Endothelial cell of umbilical vein (primary cell): ENCODE measurements around the gene TMPRSS9. TPM values are rescaled to one million over a fixed set of nuclear protein-coding genes. Genes with fewer than 3 reads are reported as not detected.

Experiments
- BruUV-seq: library from RNA; stranded (reverse); fragments of 400-500 nt; replicated peaks from 2 replicates; lab custom pipeline; 2021; lab: Mats Ljungman, UMichigan
- CTCF ChIA-PET: fragments of 300-600, 350-600 bp; sonication (Branson Sonifier 250); formaldehyde crosslinking; loops from one replicate; lab custom pipeline; 2021; ENCODE audit warnings: antibody characterized with exemption, inconsistent platforms; lab: Charles Lee
- POLR2A ChIA-PET: fragments of 300-600, 350-600 bp; sonication (Branson Sonifier 250); formaldehyde crosslinking; loops from one replicate; lab custom pipeline; 2021; ENCODE audit warnings: antibody characterized with exemption, inconsistent platforms; lab: Charles Lee
- DNase-seq: peaks from one replicate; pipeline ENCODE4 v3.0.0-alpha.2; 2011; ENCODE audit warnings: low read depth, low spot score
- FAIRE-seq: peaks from 2 replicates; lab custom pipeline; 2011; peaks lifted over from hg19 to GRCh38; lab: Jason Lieb, UNC
- H2AFZ ChIP-seq: 2 replicates; pipeline ENCODE4 v1.6.0; 2012; ENCODE audit warnings: low read depth, low read length, control low read depth, inconsistent platforms
- H3K27ac ChIP-seq: 2 replicates; pipeline ENCODE4 v1.5.1; 2011; ENCODE audit warnings: low read depth, mild to moderate bottlenecking, control low read depth, low read length, moderate library complexity; ENCODE audit not compliant: insufficient read depth
- H3K27me3 ChIP-seq, 2 experiments: 2 replicates each; pipeline versions ENCODE4 v1.6.0 to v1.6.1; 2011; ENCODE audit warnings: low read length in 2 of 2, mixed read lengths in 1 of 2; ENCODE audit not compliant: control insufficient read depth in 2 of 2, insufficient read depth in 2 of 2
- H3K36me3 ChIP-seq, 2 experiments: 2 replicates in 1 of 2; 3 replicates in 1 of 2; pipeline ENCODE4 v1.5.1; 2011; ENCODE audit warnings: low read length in 2 of 2, mild to moderate bottlenecking in 1 of 2, moderate library complexity in 1 of 2; ENCODE audit not compliant: control insufficient read depth in 2 of 2, insufficient read depth in 2 of 2; ENCODE audit errors: extremely low read depth in 1 of 2
- H3K4me1 ChIP-seq: 3 replicates; pipeline ENCODE4 v1.5.1; 2011; ENCODE audit warnings: mild to moderate bottlenecking, low read length; ENCODE audit not compliant: control insufficient read depth, insufficient read depth; ENCODE audit errors: extremely low read depth
- H3K4me2 ChIP-seq: 2 replicates; pipeline ENCODE4 v1.6.1; 2011; ENCODE audit warnings: low read length, control low read depth, mixed read lengths; ENCODE audit not compliant: insufficient read depth
- H3K4me3 ChIP-seq, 3 experiments: fragments of 200-600 bp in 1 of 3; sonication (generic), shearing (Covaris generic) in 1 of 3; replicated peaks in 1 of 3; 2 replicates each; pipeline ENCODE4 v1.5.1; 2011 to 2016; ENCODE audit warnings: control low read depth in 3 of 3, low read length in 3 of 3, mild to moderate bottlenecking in 2 of 3, inconsistent platforms in 1 of 3, low read depth in 1 of 3, moderate library complexity in 1 of 3; ENCODE audit not compliant: insufficient read depth in 1 of 3
- H3K79me2 ChIP-seq: 2 replicates; pipeline ENCODE4 v1.6.0; 2012; ENCODE audit warnings: low read length, inconsistent platforms; ENCODE audit not compliant: control insufficient read depth, insufficient read depth
- H3K9ac ChIP-seq: replicated peaks from 2 replicates; pipeline ENCODE3; 2011; ENCODE audit warnings: low read length, control low read depth; ENCODE audit not compliant: insufficient read depth; ENCODE audit errors: extremely low read depth
- H3K9me1 ChIP-seq: replicated peaks from 3 replicates; pipeline ENCODE4 v1.6.0; 2011; ENCODE audit warnings: mild to moderate bottlenecking, low read length; ENCODE audit not compliant: control insufficient read depth, insufficient read depth; ENCODE audit errors: extremely low read depth
- H3K9me3 ChIP-seq: replicated peaks from 2 replicates; pipeline ENCODE4 v1.5.1; 2012; ENCODE audit warnings: low read length, inconsistent platforms; ENCODE audit not compliant: control insufficient read depth, insufficient read depth
- H4K20me1 ChIP-seq: replicated peaks from 2 replicates; pipeline ENCODE3; 2011; ENCODE audit warnings: mild to moderate bottlenecking, low read length; ENCODE audit not compliant: control insufficient read depth, insufficient read depth; ENCODE audit errors: extremely low read depth
- EZH2 ChIP-seq: IDR thresholded peaks from 2 replicates; pipeline ENCODE4 v1.6.1; 2012; ENCODE audit warnings: borderline replicate concordance, low read depth, mild to moderate bottlenecking, moderate library complexity, low read length, inconsistent platforms; ENCODE audit not compliant: severe bottlenecking
- FOS ChIP-seq: IDR thresholded peaks from 2 replicates; pipeline ENCODE4 v1.6.1; 2011; ENCODE audit warnings: mild to moderate bottlenecking, low read length, moderate library complexity, borderline replicate concordance; ENCODE audit not compliant: insufficient read depth
- GATA2 ChIP-seq: IDR thresholded peaks from 2 replicates; pipeline ENCODE4 v1.7.0; 2011; ENCODE audit warnings: low read depth, mild to moderate bottlenecking, moderate library complexity, mixed read lengths, low read length; ENCODE audit not compliant: insufficient read length, insufficient read depth
- JUN ChIP-seq: IDR thresholded peaks from 2 replicates; pipeline ENCODE4 v1.6.1; 2011; ENCODE audit warnings: borderline replicate concordance, low read depth; ENCODE audit not compliant: insufficient read length, insufficient read depth
- MYC ChIP-seq: IDR thresholded peaks from one replicate; pipeline ENCODE4 v1.6.1; 2011; ENCODE audit warnings: mild to moderate bottlenecking, low read depth, low read length
- POLR2A ChIP-seq: IDR thresholded peaks from 2 replicates; pipeline ENCODE4 v1.6.1; 2012; ENCODE audit warnings: low read depth, mild to moderate bottlenecking, control low read depth, low read length
- POLR2AphosphoS5 ChIP-seq: IDR thresholded peaks from 2 replicates; pipeline ENCODE4 v1.6.1; 2012; ENCODE audit warnings: low read depth, mild to moderate bottlenecking, control low read depth, low read length, moderate library complexity; ENCODE audit not compliant: insufficient read depth
- dilution Hi-C: fragments of 300-500 bp; cut with MboI; formaldehyde crosslinking; loops from one replicate; pipeline ENCODE4 v1.15.0; 2019; ENCODE audit warnings: low sequenced_read_pairs; ENCODE audit not compliant: extremely low pct_ligation_motif_present
- intact Hi-C: fragments of 100-400 bp; cut with micrococcal nuclease; formaldehyde crosslinking; loops from one replicate; pipeline ENCODE4 v1.10.0; 2022
- polyA plus RNA-seq, 4 experiments: library from polyadenylated mRNA; depleted of rRNA in 3 of 4; stranded (reverse) in 3 of 4; unstranded in 1 of 4; fragments of >200 nt; gene quantifications; 2 replicates each; pipeline versions ENCODE4 v1.2.1 to v1.2.3, GENCODE V29; 2011 to 2012; ENCODE audit warnings: missing spikeins in 1 of 4
- total RNA-seq: library from RNA; stranded (reverse); gene quantifications from 2 replicates; pipeline ENCODE4 v1.2.3, GENCODE V29; 2021
- TF ChIP-seq, protein P1 (sequence below): IDR thresholded peaks from 2 replicates; pipeline ENCODE4 v1.6.1; 2011; ENCODE audit not compliant: insufficient read depth, insufficient read length
- TF ChIP-seq, protein P2 (sequence below), 2 donors: IDR thresholded peaks; 1 replicate in 1 of 2; 2 replicates in 1 of 2; pipeline ENCODE4 v1.5.1; 2011; ENCODE audit warnings: low read length in 2 of 2, mild to moderate bottlenecking in 2 of 2, moderate library complexity in 2 of 2, control low read depth in 1 of 2, inconsistent platforms in 1 of 2, low read depth in 1 of 2; ENCODE audit not compliant: insufficient read depth in 1 of 2; ENCODE audit errors: extremely low read depth in 1 of 2

TMPRSS9 gene
- total and polyA plus RNA-seq, 2 donors (not counting 3 experiments of a cell fraction or from before 2014, with no cell fraction given): not detected

DNA sequence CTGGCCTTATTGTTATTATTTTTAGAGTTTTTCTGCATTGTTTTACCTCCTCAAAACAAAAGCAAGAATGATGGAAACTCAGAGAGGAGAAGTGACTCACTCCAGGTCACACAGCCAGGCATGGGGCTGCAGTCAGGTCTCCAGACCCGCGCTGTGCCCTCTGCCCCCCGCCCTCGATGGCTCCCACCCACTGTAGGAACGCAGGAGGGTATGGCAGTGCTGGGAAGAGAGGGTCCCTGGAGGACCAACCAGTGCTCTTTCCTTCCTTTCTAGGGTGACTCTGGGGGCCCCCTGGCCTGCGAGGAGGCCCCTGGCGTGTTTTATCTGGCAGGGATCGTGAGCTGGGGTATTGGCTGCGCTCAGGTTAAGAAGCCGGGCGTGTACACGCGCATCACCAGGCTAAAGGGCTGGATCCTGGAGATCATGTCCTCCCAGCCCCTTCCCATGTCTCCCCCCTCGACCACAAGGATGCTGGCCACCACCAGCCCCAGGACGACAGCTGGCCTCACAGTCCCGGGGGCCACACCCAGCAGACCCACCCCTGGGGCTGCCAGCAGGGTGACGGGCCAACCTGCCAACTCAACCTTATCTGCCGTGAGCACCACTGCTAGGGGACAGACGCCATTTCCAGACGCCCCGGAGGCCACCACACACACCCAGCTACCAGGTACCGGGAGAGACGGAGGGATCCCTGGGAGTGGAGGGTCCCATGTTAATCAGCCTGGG, 61.7 kb downstream of the TMPRSS9 start:
- dilution Hi-C loops (no loop called here), intact Hi-C loops (no loop called here)
- no TSS peak for BruUV-seq
- H3K36me3 ChIP-seq: peaks cover 0 to under 1% of the 10 kb centered on the region in 2 experiments
- H3K4me1 ChIP-seq: peaks cover 14% of the 10 kb centered on the region
- H3K9me3 ChIP-seq: no peaks in the 10 kb centered on the region
- H4K20me1 ChIP-seq: no peaks in the 10 kb centered on the region
- no peaks in the 10 kb centered on the region for H3K9me1 ChIP-seq
- peaks cover 26% of the 10 kb centered on the region for H3K79me2 ChIP-seq
- POLR2A ChIA-PET: no interaction called here
- DNase-seq (no peak), FAIRE-seq (no peak)
- H3K4me2 ChIP-seq: no peak overlapping the region
- no peak overlapping the region for H3K9ac ChIP-seq
- CTCF ChIA-PET: no interaction called here
- no peak overlapping the region for H2AFZ ChIP-seq
- TF ChIP-seq GATA2: no peak
- TF ChIP-seq FOS: no peak
- no peak for TF ChIP-seq MYC
- TF ChIP-seq, protein P1, sequence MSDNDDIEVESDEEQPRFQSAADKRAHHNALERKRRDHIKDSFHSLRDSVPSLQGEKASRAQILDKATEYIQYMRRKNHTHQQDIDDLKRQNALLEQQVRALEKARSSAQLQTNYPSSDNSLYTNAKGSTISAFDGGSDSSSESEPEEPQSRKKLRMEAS: no peak
- H3K27me3 ChIP-seq: no peaks in the 10 kb centered on the region
- no peak overlapping the region for H3K27ac ChIP-seq
- no peak overlapping the region for H3K4me3 ChIP-seq

DNA sequence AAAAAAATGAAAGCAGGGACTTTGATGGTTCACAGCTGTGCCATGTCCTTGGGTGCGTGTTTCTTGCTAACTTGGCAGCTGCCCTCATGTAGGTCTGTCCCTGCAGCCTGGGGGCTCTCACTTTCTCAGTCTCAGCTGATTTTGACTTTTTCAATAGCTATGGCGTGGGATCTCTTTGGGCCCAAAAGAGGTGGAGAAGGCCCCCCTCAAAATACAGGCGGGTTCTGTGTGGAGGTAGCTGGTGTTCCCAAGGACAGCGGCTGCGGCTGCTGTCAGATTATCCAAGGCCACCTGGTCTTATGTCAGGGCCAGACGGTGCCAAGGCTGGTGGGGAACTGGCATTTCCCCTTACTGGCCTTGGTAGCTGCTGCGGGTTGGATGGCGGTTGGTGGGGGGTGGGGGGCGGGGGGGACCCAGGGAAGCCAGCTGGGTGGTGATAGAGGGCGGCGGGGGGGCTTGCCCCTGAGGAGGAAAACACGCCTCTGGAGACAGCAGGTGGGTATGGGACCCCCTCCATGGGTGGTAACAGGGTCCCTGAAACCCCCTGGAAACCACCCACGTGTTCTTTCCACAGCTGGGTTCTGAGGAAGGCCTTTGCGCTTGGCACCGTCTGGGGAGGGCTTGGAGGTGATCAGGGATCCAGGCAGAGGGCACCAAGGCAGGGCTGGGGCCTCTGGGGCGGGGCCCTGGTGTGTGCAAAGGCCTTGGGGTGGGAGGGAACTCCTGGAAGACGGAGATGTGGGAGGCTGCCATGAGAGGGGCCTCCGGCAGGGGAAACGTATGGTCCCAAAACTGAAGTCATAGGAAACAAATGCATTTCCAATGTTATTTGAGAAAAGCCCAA, 63.2 kb downstream of the TMPRSS9 start:
- dilution Hi-C loops: no loop called here
- POLR2A ChIA-PET: interaction anchor here (0.6 to 0.7 kb wide), 2 partner anchors 119 to 184 kb away, joined by 3 to 6 read pairs; no protein-coding TSS in a partner anchor

More for the DNA sequence above, 63.2 kb downstream of the TMPRSS9 start:
- CTCF ChIA-PET: interaction anchor here (0.7 to 1.0 kb wide), 2 partner anchors 188 to 214 kb away, joined by 3 to 7 read pairs; no protein-coding TSS in a partner anchor
- Histone ChIP-seq H3K9ac (no peak overlapping the region), H4K20me1 (no peaks in the 10 kb centered on the region), H3K79me2 (peaks cover 31% of the 10 kb centered on the region), H3K4me1 (peaks cover 23% of the 10 kb centered on the region), H3K36me3 (no peaks in the 10 kb centered on the region), H3K27me3 (no peaks in the 10 kb centered on the region), H3K9me3 (no peaks in the 10 kb centered on the region), H3K4me2 (no peak overlapping the region), H3K27ac (no peak overlapping the region), H3K4me3 (no peak overlapping the region), H3K9me1 (no peaks in the 10 kb centered on the region), H2AFZ (no peak overlapping the region)
- DNase-seq: no peak
- no peak for TF ChIP-seq GATA2
- TF ChIP-seq EZH2: no peak
- no peak for TF ChIP-seq FOS
- no peak for TF ChIP-seq JUN
- TF ChIP-seq, protein P2, sequence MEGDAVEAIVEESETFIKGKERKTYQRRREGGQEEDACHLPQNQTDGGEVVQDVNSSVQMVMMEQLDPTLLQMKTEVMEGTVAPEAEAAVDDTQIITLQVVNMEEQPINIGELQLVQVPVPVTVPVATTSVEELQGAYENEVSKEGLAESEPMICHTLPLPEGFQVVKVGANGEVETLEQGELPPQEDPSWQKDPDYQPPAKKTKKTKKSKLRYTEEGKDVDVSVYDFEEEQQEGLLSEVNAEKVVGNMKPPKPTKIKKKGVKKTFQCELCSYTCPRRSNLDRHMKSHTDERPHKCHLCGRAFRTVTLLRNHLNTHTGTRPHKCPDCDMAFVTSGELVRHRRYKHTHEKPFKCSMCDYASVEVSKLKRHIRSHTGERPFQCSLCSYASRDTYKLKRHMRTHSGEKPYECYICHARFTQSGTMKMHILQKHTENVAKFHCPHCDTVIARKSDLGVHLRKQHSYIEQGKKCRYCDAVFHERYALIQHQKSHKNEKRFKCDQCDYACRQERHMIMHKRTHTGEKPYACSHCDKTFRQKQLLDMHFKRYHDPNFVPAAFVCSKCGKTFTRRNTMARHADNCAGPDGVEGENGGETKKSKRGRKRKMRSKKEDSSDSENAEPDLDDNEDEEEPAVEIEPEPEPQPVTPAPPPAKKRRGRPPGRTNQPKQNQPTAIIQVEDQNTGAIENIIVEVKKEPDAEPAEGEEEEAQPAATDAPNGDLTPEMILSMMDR (IDR thresholded peaks at IDR 0.05; ENCODE audit: extremely low read depth in 1 of 2, insufficient read depth in 1 of 2, low read depth in 1 of 2, low read length in 2 of 2): no peak
- no peak for TF ChIP-seq POLR2AphosphoS5
- no peak for TF ChIP-seq POLR2A
- no peak for TF ChIP-seq MYC
- TF ChIP-seq, protein P1: no peak
- intact Hi-C loops: no loop called here
- no TSS peak for BruUV-seq
- FAIRE-seq: no peak
